ENCODE results near the gene WDFY2. TPM values are rescaled to one million over a fixed set of nuclear protein-coding genes. Genes with fewer than 3 reads are reported as not detected.
A peak's percentile ranks its signal among the peaks of the same experiment; 100 is the strongest.

The WDFY2 gene
- total and polyA plus RNA-seq, 12 donors, result 13.2 to 38.6 (median 26.0) TPM

DNA sequence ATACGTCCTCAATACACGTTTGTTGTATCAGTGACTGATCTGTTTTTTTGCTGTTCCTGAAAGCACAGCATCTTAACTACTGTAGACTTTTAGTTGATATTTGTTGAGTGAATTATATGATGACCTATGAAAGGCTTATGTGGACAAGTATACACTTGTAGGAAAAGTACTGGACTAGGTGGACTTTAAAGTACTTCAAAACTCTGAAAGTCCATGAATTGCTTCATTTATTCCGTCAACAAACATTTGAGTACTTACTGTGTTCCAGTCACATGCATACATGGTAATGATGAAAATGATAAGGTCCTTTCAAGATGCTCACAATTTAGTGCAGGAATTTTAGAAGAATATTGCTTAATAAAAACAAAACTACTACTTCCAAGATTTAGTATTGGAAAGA lies 3.1 kb downstream of the WDFY2 start:
- WGBS, 4 donors, result 63 to 78% (median 71%) methylated on average over 3 of the region's 3 CpGs
- no peak for TF ChIP-seq CTCF (IDR thresholded peaks at IDR 0.05)
- TF ChIP-seq POLR2A (IDR thresholded peaks at IDR 0.05), result no peak
- Histone ChIP-seq H3K4me1 (replicated peaks in 1 of 2) (peaks cover 43 to 71% of the 10 kb centered on the region in 2 donors), H3K4me3 (no peak overlapping the region), H3K36me3 (replicated peaks in 1 of 2) (no peaks in the 10 kb centered on the region), H3K27me3 (no peaks in the 10 kb centered on the region), H3K9me3 (replicated peaks in 1 of 3) (no peaks in the 10 kb centered on the region), H3K27ac (peak overlapping the region in 2 of 5 donors; percentile 21 to 76)
- no peak for DNase-seq
- intact Hi-C loops (cut with DNase I), result loop anchor here (5.0 to 10.0 kb wide), 2 partner anchors 133 to 150 kb away; partner anchors contain the start of gene INTS6 (in 1 of the 2)

GRCh38 chr13:51588406-51588949 lies 4.2 kb downstream of the WDFY2 start:
- no peaks in the 10 kb centered on the region for H3K9me3 ChIP-seq (replicated peaks in 1 of 3)
- no peak for TF ChIP-seq CTCF (IDR thresholded peaks at IDR 0.05)
- TF ChIP-seq POLR2A (IDR thresholded peaks at IDR 0.05), result no peak
- WGBS, 4 donors, result 46 to 71% (median 50%) methylated on average over 2 of the region's 2 CpGs
- no peak overlapping the region for H3K4me3 ChIP-seq
- H3K27ac ChIP-seq, result peak overlapping the region; percentile 12 to 83 (median 70)
- H3K36me3 ChIP-seq (replicated peaks in 1 of 2), result no peaks in the 10 kb centered on the region
- H3K4me1 ChIP-seq (replicated peaks in 1 of 2), result peaks cover 43 to 79% of the 10 kb centered on the region in 2 donors
- no peaks in the 10 kb centered on the region for H3K27me3 ChIP-seq
- intact Hi-C loops (cut with DNase I), result loop anchor here (5.0 to 10.0 kb wide), 2 partner anchors 134 to 149 kb away; partner anchors contain the start of gene INTS6 (in 1 of the 2)
- peak in 6 of 7 donors; percentile 32 to 74 (median 52) for DNase-seq

- DNase-seq, result no peak
Observed at GRCh38 chr13:51589793-51590192, 5.5 kb downstream of the WDFY2 start.

More at GRCh38 chr13:51589793-51590192, 5.5 kb downstream of the WDFY2 start:
- Histone ChIP-seq H3K4me1 (replicated peaks in 1 of 2) (peaks cover 43 to 89% of the 10 kb centered on the region in 2 donors), H3K27ac (peak overlapping the region; percentile 20 to 83 (median 72)), H3K36me3 (replicated peaks in 1 of 2) (no peaks in the 10 kb centered on the region), H3K9me3 (replicated peaks in 1 of 3) (no peaks in the 10 kb centered on the region), H3K27me3 (no peaks in the 10 kb centered on the region), H3K4me3 (peak overlapping the region in 1 of 4 donors; percentile 1)
- intact Hi-C loops (cut with DNase I), result loop anchor here (5.0 to 10.0 kb wide), 3 partner anchors 135 to 148 kb away; partner anchors contain the start of gene INTS6 (in 1 of the 2)
- no peak for TF ChIP-seq CTCF (IDR thresholded peaks at IDR 0.05)
- no peak for TF ChIP-seq POLR2A (IDR thresholded peaks at IDR 0.05)
- WGBS, 4 donors, result 26 to 47% (median 35%) methylated on average over 2 of the region's 2 CpGs
